Caco-2 (cell line): ENCODE results near the gene SLC35D3. TPM values are rescaled to one million over a fixed set of nuclear protein-coding genes. Genes with fewer than 3 reads are reported as not detected.
"Not testable (repeated sequence)": the region's sequence is repeated elsewhere in the genome, so short reads cannot be mapped to it uniquely, and the experiment has no call there.

ENCODE experiments used
- Bru-seq: library from RNA; stranded (reverse); fragments of 400-500 nt; gene quantifications from one replicate; lab custom pipeline; 2021; lab: Mats Ljungman, UMichigan
- BruChase-seq, 2 experiments: library from RNA; stranded (reverse); fragments of 400-500 nt; gene quantifications; one replicate each; lab custom pipeline; 2021; lab: Mats Ljungman, UMichigan
- BruUV-seq: library from RNA; stranded (reverse); fragments of 400-500 nt; replicated peaks from 2 replicates; lab custom pipeline; 2021; lab: Mats Ljungman, UMichigan
- CTCF ChIA-PET: fragments of 300-600 bp; sonication (Branson Sonifier 250); formaldehyde crosslinking; loops from one replicate; lab custom pipeline; 2022; ENCODE audit warnings: antibody characterized with exemption; lab: Charles Lee
- POLR2A ChIA-PET: fragments of 300-600 bp; sonication (Branson Sonifier 250); formaldehyde crosslinking; loops from one replicate; lab custom pipeline; 2022; ENCODE audit warnings: antibody characterized with exemption; lab: Charles Lee
- DNase-seq, 2 experiments: peaks; one replicate each; pipeline versions ENCODE4 v3.0.0 to v3.0.0-alpha.2; 2020 to 2022
- H3K27me3 ChIP-seq: replicated peaks from 2 replicates; pipeline ENCODE4 v1.6.0; 2011; ENCODE audit warnings: low read length; ENCODE audit not compliant: control insufficient read depth, insufficient read depth
- H3K36me3 ChIP-seq: 2 replicates; pipeline ENCODE4 v1.5.1; 2011; ENCODE audit warnings: low read length; ENCODE audit not compliant: control insufficient read depth, insufficient read depth
- H3K4me1 ChIP-seq: fragments of 250-450 bp; sonication (Bioruptor Pico); 2 replicates; pipeline ENCODE4 v1.5.1; 2020; ENCODE audit warnings: mild to moderate bottlenecking
- H3K4me3 ChIP-seq: 2 replicates; pipeline ENCODE4 v1.5.1; 2011; ENCODE audit warnings: low read depth, mild to moderate bottlenecking, control low read depth, low read length
- H3K9me3 ChIP-seq: fragments of 250-450 bp; sonication (Bioruptor Pico); 2 replicates; pipeline ENCODE4 v1.5.1; 2020; ENCODE audit warnings: mild to moderate bottlenecking, moderate library complexity
- H3K27ac Mint-ChIP-seq: one replicate; pipeline ENCODE4 v1.8.0; 2022; ENCODE audit warnings: mixed read lengths; ENCODE audit not compliant: unreplicated experiment
- H3K27me3 Mint-ChIP-seq: one replicate; pipeline ENCODE4 v1.8.0; 2022; ENCODE audit warnings: mixed read lengths; ENCODE audit not compliant: insufficient read depth, unreplicated experiment
- H3K36me3 Mint-ChIP-seq: one replicate; pipeline ENCODE4 v1.8.0; 2022; ENCODE audit warnings: mild to moderate bottlenecking, mixed read lengths; ENCODE audit not compliant: insufficient read depth, unreplicated experiment
- H3K4me1 Mint-ChIP-seq: one replicate; pipeline ENCODE4 v1.8.0; 2022; ENCODE audit warnings: low read depth, mixed read lengths; ENCODE audit not compliant: unreplicated experiment
- H3K4me3 Mint-ChIP-seq: one replicate; pipeline ENCODE4 v1.8.0; 2022; ENCODE audit warnings: mild to moderate bottlenecking, moderate library complexity, mixed read lengths; ENCODE audit not compliant: unreplicated experiment
- H3K9me3 Mint-ChIP-seq: one replicate; pipeline ENCODE4 v1.8.0; 2022; ENCODE audit warnings: mixed read lengths; ENCODE audit not compliant: unreplicated experiment
- CTCF ChIP-seq, 2 experiments: fragments of 200-600 bp in 1 of 2; IDR thresholded peaks; 1 replicate in 1 of 2; 2 replicates in 1 of 2; pipeline versions ENCODE4 v1.5.1 to v1.8.0; 2011 to 2022; ENCODE audit warnings: antibody characterized with exemption in 1 of 2, control low read depth in 1 of 2, inconsistent platforms in 1 of 2, low read depth in 1 of 2, low read length in 1 of 2, mild to moderate bottlenecking in 1 of 2, moderate library complexity in 1 of 2; ENCODE audit not compliant: insufficient read depth in 1 of 2, severe bottlenecking in 1 of 2, unreplicated experiment in 1 of 2
- intact Hi-C: fragments of 100-400 bp; cut with micrococcal nuclease; formaldehyde crosslinking; loops from one replicate; pipeline ENCODE4 v1.10.0; 2022; ENCODE audit not compliant: unreplicated experiment
- long read RNA-seq: library from polyadenylated mRNA; stranded (forward); transcript quantifications from one replicate; pipeline ENCODE4 v2.0.0, GENCODE V29; 2022
- total RNA-seq: library from RNA; stranded (reverse); gene quantifications from 2 replicates; pipeline ENCODE4 v1.2.3, GENCODE V29; 2022

Gene SLC35D3
- total RNA-seq (1.4 and 2.3 TPM in 2 replicates), Bru-seq, nascent RNA (percentile 33 among the genes with signal in this experiment), BruChase-seq, experiment 1, labeled RNA remaining after a 2-hour chase (percentile 53 among the genes with signal in this experiment), BruChase-seq, experiment 2, labeled RNA remaining after a 6-hour chase (percentile 47 among the genes with signal in this experiment)
- long read RNA-seq, partial matches to known transcripts, result 1 of 4 reads
- long read RNA-seq, other reads (novel, unspliced or antisense), result 0 of 4 reads

DNA sequence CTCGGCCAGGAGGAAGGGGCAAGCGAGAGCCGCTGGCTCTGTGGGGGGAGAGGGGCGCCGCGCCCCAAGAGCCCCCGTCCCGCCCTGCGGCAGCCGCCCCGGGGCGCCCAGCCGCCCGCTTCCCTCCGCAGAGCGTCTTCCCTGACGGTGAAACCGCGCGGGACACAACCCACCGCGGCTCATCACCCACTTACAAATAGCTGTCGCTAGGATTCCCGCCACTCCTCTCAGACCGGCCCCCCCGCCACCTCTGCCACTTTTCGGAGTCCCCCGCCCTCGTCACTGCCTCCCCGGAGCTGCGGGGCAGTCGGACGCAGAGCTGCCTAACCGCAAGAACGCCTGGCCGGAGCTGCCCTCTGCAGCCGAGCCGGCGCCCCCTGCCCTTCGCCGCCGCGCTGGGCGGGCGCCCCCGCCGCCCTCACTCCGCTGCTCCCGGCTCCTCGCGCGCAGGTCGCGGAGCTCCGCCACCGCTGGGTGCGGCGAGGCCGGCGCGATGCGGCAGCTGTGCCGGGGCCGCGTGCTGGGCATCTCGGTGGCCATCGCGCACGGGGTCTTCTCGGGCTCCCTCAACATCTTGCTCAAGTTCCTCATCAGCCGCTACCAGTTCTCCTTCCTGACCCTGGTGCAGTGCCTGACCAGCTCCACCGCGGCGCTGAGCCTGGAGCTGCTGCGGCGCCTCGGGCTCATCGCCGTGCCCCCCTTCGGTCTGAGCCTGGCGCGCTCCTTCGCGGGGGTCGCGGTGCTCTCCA is at the start of gene SLC35D3:
Gene SLC35D3, plus strand, starts transcription at position 366 of the 749 bp plus-strand sequence. Its CDS starts 128 bp downstream, at position 494.
- H3K36me3 Mint-ChIP-seq, result peaks cover 5% of the 10 kb centered on the region
- H3K9me3 ChIP-seq, result no peaks in the 10 kb centered on the region
- H3K4me1 ChIP-seq, result no peaks in the 10 kb centered on the region
- no TSS peak for BruUV-seq
- H3K4me3 ChIP-seq, result peak within 1 kb of the TSS; percentile 61
- peak in 1 of 2 experiments; percentile 53 for DNase-seq
- no peaks in the 10 kb centered on the region for H3K9me3 Mint-ChIP-seq
- no peaks in the 10 kb centered on the region for H3K4me1 Mint-ChIP-seq
- TF ChIP-seq CTCF (IDR thresholded peaks at IDR 0.05; ENCODE audit: insufficient read depth in 1 of 2, low read depth in 1 of 2, low read length in 1 of 2, severe bottlenecking in 1 of 2, unreplicated experiment in 1 of 2), result no peak
- no peaks in the 10 kb centered on the region; the same call in 1 of the 2 replicates for H3K27me3 ChIP-seq
- ChIA-PET POLR2A (interaction anchor here (0.6 kb wide), 2 partner anchors 689 to 872 kb away, joined by 5 to 8 read pairs; no protein-coding TSS in a partner anchor), CTCF (interaction anchor here (0.8 to 2.0 kb wide), 5 partner anchors 12 to 278 kb away, joined by 3 to 7 read pairs (median 6); partner anchors contain the start of gene MAP3K5)
- intact Hi-C loops, result loop anchor here (5.0 kb wide), 1 partner anchor 45 kb away; no protein-coding TSS in a partner anchor
- H3K4me3 Mint-ChIP-seq, result peak within 1 kb of the TSS; percentile 84
- H3K27ac Mint-ChIP-seq, result no peak within 1 kb of the TSS
- no peaks in the 10 kb centered on the region for H3K36me3 ChIP-seq
- no peaks in the 10 kb centered on the region for H3K27me3 Mint-ChIP-seq

- no peak for TF ChIP-seq CTCF (IDR thresholded peaks at IDR 0.05; ENCODE audit: insufficient read depth in 1 of 2, low read depth in 1 of 2, low read length in 1 of 2, severe bottlenecking in 1 of 2, unreplicated experiment in 1 of 2)
- H3K36me3 ChIP-seq, result no peaks in the 10 kb centered on the region
- Mint-ChIP-seq H3K27ac (no peak overlapping the region), H3K9me3 (no peaks in the 10 kb centered on the region), H3K27me3 (no peaks in the 10 kb centered on the region), H3K36me3 (no peaks in the 10 kb centered on the region), H3K4me3 (no peak overlapping the region), H3K4me1 (no peaks in the 10 kb centered on the region)
- CTCF ChIA-PET, result no interaction called here
- no peaks in the 10 kb centered on the region for H3K27me3 ChIP-seq
- no peaks in the 10 kb centered on the region for H3K4me1 ChIP-seq
- BruUV-seq, result no TSS peak
- peaks cover 30% of the 10 kb centered on the region for H3K9me3 ChIP-seq
- DNase-seq, result no peak
- H3K4me3 ChIP-seq, result no peak overlapping the region
- POLR2A ChIA-PET, result interaction anchor here (0.6 kb wide), 1 partner anchor 540 kb away, joined by 3 read pairs; no protein-coding TSS in a partner anchor
- intact Hi-C loops, result no loop called here
Observed at GRCh38 chr6:136873748-136874147, 48.4 kb upstream of the SLC35D3 start.

DNA sequence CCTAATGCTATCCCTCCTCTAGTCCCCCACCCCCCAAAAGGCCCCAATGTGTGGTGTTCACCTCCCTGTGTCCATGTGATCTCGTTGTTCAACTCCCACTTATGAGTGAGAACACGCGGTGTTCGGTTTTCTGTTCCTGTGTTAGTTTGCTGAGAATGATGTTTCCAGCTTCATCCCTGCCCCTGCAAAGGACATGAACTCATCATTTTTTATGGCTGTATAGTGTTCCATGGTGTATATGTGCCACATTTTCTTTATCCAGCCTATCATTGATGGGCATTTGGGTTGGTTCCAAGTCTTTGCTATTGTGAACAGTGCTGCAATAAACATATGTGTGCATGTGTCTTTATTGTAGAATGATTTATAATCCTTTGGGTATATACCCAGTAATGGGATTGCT is 45.6 kb upstream of the SLC35D3 start:
- POLR2A ChIA-PET, H3K4me1 Mint-ChIP-seq, H3K9me3 Mint-ChIP-seq, CTCF ChIA-PET, DNase-seq, H3K4me3 Mint-ChIP-seq, H3K27me3 Mint-ChIP-seq, H3K4me3 ChIP-seq, H3K4me1 ChIP-seq, intact Hi-C loops, H3K36me3 Mint-ChIP-seq, H3K36me3 ChIP-seq, BruUV-seq, H3K27ac Mint-ChIP-seq, H3K27me3 ChIP-seq: not testable (repeated sequence)
- H3K9me3 ChIP-seq, result peaks cover 33% of the 10 kb centered on the region
